Mesendoderm (in vitro differentiated cells): ENCODE results near the gene SLCO4A1.

Source experiments
- DNase-seq: peaks from one replicate; pipeline ENCODE4 v3.0.0; 2013
- H2AK5ac ChIP-seq: 2 replicates; pipeline ENCODE4 v1.6.1; 2013; ENCODE audit warnings: low read length, inconsistent platforms
- H2BK120ac ChIP-seq: 2 replicates; pipeline ENCODE4 v1.6.1; 2013; ENCODE audit warnings: low read depth, mild to moderate bottlenecking, low read length, moderate library complexity, mixed read lengths
- H2BK15ac ChIP-seq: replicated peaks from 2 replicates; pipeline ENCODE4 v1.6.1; 2013; ENCODE audit warnings: low read depth, mild to moderate bottlenecking, moderate library complexity
- H2BK5ac ChIP-seq: 2 replicates; pipeline ENCODE4 v1.6.1; 2013; ENCODE audit warnings: low read length, inconsistent platforms
- H3K18ac ChIP-seq: 2 replicates; pipeline ENCODE4 v1.6.1; 2013; ENCODE audit warnings: mild to moderate bottlenecking, low read length, mixed read lengths
- H3K23ac ChIP-seq: one replicate; pipeline ENCODE4 v1.6.1; 2013; ENCODE audit warnings: low read length
- H3K27ac ChIP-seq: 2 replicates; pipeline ENCODE4 v1.5.1; 2013; ENCODE audit warnings: low read depth, mild to moderate bottlenecking, inconsistent platforms, low read length, moderate library complexity
- H3K27me3 ChIP-seq: 2 replicates; pipeline ENCODE4 v1.6.1; 2013; ENCODE audit warnings: low read length, control low read depth, mild to moderate bottlenecking, inconsistent platforms; ENCODE audit not compliant: insufficient read depth, poor library complexity
- H3K36me3 ChIP-seq: 2 replicates; pipeline ENCODE4 v1.6.1; 2013; ENCODE audit warnings: low read length, inconsistent platforms; ENCODE audit not compliant: control insufficient read depth, insufficient read depth
- H3K4ac ChIP-seq: one replicate; pipeline ENCODE4 v1.6.1; 2013; ENCODE audit warnings: low read depth, mild to moderate bottlenecking, low read length, moderate library complexity
- H3K4me1 ChIP-seq: 2 replicates; pipeline ENCODE4 v1.6.1; 2013; ENCODE audit warnings: low read depth, low read length, inconsistent platforms; ENCODE audit not compliant: control insufficient read depth
- H3K4me2 ChIP-seq: 2 replicates; pipeline ENCODE4 v1.6.1; 2013; ENCODE audit warnings: low read length
- H3K4me3 ChIP-seq: 2 replicates; pipeline ENCODE4 v1.5.1; 2013; ENCODE audit warnings: mild to moderate bottlenecking, low read length
- H3K56ac ChIP-seq: one replicate; pipeline ENCODE4 v1.6.1; 2013; ENCODE audit warnings: low read length
- H3K79me1 ChIP-seq: 2 replicates; pipeline ENCODE4 v1.6.1; 2013; ENCODE audit warnings: low read length, inconsistent platforms
- H3K79me2 ChIP-seq: 2 replicates; pipeline ENCODE4 v1.6.1; 2013; ENCODE audit warnings: mild to moderate bottlenecking, low read length; ENCODE audit not compliant: control insufficient read depth, insufficient read depth
- H3K9ac ChIP-seq: 2 replicates; pipeline ENCODE4 v1.6.1; 2013; ENCODE audit warnings: low read length, inconsistent platforms
- H4K5ac ChIP-seq: one replicate; pipeline ENCODE4 v1.6.1; 2013; ENCODE audit warnings: low read length
- H4K8ac ChIP-seq: one replicate; pipeline ENCODE4 v1.6.1; 2013; ENCODE audit warnings: low read depth, mild to moderate bottlenecking, control low read depth, low read length, moderate library complexity
- WGBS: extraction: QIAGEN DNeasy Blood & Tissue Kit; methylation state at CpG from one replicate; pipeline ENCODE4 v1.1.7; 2013; ENCODE audit warnings: low lambda C conversion rate, missing lambda C conversion rate; ENCODE audit not compliant: insufficient coverage; ENCODE audit errors: extremely low coverage; 5-methylcytosine and 5-hydroxymethylcytosine counted together

SLCO4A1 gene

GRCh38 chr20:62648318-62648995, 6.2 kb downstream of the SLCO4A1 start:
- no CpG with 5 or more reads among the region's 21 CpGs for WGBS
- Histone ChIP-seq H4K8ac (no peak overlapping the region), H3K79me2 (no peaks in the 10 kb centered on the region), H3K36me3 (no peaks in the 10 kb centered on the region), H3K79me1 (no peaks in the 10 kb centered on the region), H3K4me2 (no peak overlapping the region), H4K5ac (no peak overlapping the region), H3K4me3 (no peak overlapping the region), H2AK5ac (no peak overlapping the region), H3K27me3 (peaks cover 1% of the 10 kb centered on the region), H3K23ac (no peak overlapping the region), H2BK120ac (no peak overlapping the region), H3K9ac (no peak overlapping the region), H3K56ac (no peak overlapping the region), H3K27ac (no peak overlapping the region), H2BK5ac (no peak overlapping the region), H2BK15ac (no peak overlapping the region), H3K4me1 (peaks cover 2% of the 10 kb centered on the region), H3K4ac (no peak overlapping the region), H3K18ac (no peak overlapping the region)
- no peak for DNase-seq

- Histone ChIP-seq H2AK5ac (no peak overlapping the region), H2BK15ac (no peak overlapping the region), H3K27ac (no peak overlapping the region), H3K4me1 (peaks cover 2% of the 10 kb centered on the region), H3K23ac (no peak overlapping the region), H3K36me3 (no peaks in the 10 kb centered on the region), H4K5ac (no peak overlapping the region), H3K79me2 (no peaks in the 10 kb centered on the region), H3K4ac (no peak overlapping the region), H3K56ac (no peak overlapping the region), H3K18ac (no peak overlapping the region), H4K8ac (no peak overlapping the region), H3K4me3 (no peak overlapping the region), H3K9ac (no peak overlapping the region), H3K4me2 (no peak overlapping the region), H3K79me1 (no peaks in the 10 kb centered on the region), H3K27me3 (no peaks in the 10 kb centered on the region), H2BK120ac (no peak overlapping the region), H2BK5ac (no peak overlapping the region)
- no peak for DNase-seq
- no CpG with 5 or more reads among the region's 6 CpGs for WGBS
Observed at GRCh38 chr20:62649140-62649539, 6.8 kb downstream of the SLCO4A1 start.

- Histone ChIP-seq H3K4ac (no peak overlapping the region), H3K9ac (no peak overlapping the region), H3K79me2 (no peaks in the 10 kb centered on the region), H3K36me3 (no peaks in the 10 kb centered on the region), H3K79me1 (no peaks in the 10 kb centered on the region), H2AK5ac (no peak overlapping the region), H4K8ac (no peak overlapping the region), H3K27ac (no peak overlapping the region), H2BK120ac (no peak overlapping the region), H3K4me2 (no peak overlapping the region), H4K5ac (no peak overlapping the region), H3K4me1 (peaks cover 2% of the 10 kb centered on the region), H2BK15ac (no peak overlapping the region), H3K27me3 (no peaks in the 10 kb centered on the region), H3K4me3 (no peak overlapping the region), H3K56ac (no peak overlapping the region), H2BK5ac (no peak overlapping the region), H3K23ac (no peak overlapping the region), H3K18ac (no peak overlapping the region)
- no peak for DNase-seq
- no CpG with 5 or more reads among the region's 24 CpGs for WGBS
Observed at GRCh38 chr20:62650551-62651284, 8.4 kb downstream of the SLCO4A1 start.

DNA sequence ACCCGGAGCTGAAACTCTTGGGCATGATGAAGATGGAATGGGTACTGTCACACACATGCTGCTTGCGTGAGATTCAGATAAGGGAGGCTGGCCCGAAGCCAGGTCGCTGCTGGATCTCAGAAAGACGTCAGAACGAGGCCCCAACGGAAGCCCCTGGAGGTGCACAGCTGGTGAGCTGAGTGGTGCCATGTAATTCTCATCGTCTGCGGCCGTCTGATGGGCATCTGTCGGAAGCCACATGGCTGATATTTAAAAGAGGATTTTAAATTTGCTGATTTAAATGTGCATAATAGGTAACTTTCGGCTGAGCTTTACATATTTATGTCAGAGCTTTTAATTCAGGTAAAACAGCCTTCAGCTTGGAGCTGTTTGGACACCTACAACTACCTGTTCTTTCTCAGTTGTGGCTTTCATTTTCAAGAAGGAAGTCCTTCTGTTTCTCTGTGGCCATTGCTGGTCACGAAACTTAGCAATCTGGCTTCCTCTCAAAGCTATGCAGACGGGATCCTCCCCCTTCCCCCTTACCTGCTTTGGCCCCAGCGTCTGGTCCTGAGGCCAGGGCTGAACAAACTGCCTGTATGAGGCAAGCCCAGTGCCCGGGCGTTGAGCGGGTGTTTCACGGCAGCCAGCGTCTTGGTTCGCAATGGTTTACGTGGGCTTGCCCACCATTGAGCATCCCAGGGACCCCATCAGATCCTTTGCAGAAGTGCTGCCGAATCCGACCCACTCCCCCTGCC, 9.2 kb downstream of the SLCO4A1 start:
- Histone ChIP-seq H4K8ac (no peak overlapping the region), H3K79me1 (no peaks in the 10 kb centered on the region), H2BK120ac (no peak overlapping the region), H2AK5ac (no peak overlapping the region), H3K27me3 (no peaks in the 10 kb centered on the region), H2BK5ac (no peak overlapping the region), H3K36me3 (no peaks in the 10 kb centered on the region), H3K4me1 (peaks cover 2% of the 10 kb centered on the region), H4K5ac (no peak overlapping the region), H3K4ac (no peak overlapping the region), H3K23ac (no peak overlapping the region), H3K27ac (no peak overlapping the region), H3K79me2 (no peaks in the 10 kb centered on the region), H3K18ac (no peak overlapping the region), H3K9ac (peak overlapping the region; percentile 38), H3K56ac (no peak overlapping the region), H3K4me2 (peak overlapping the region; percentile 26), H3K4me3 (no peak overlapping the region), H2BK15ac (no peak overlapping the region)
- WGBS, result no CpG with 5 or more reads among the region's 24 CpGs
- DNase-seq, result no peak

DNA sequence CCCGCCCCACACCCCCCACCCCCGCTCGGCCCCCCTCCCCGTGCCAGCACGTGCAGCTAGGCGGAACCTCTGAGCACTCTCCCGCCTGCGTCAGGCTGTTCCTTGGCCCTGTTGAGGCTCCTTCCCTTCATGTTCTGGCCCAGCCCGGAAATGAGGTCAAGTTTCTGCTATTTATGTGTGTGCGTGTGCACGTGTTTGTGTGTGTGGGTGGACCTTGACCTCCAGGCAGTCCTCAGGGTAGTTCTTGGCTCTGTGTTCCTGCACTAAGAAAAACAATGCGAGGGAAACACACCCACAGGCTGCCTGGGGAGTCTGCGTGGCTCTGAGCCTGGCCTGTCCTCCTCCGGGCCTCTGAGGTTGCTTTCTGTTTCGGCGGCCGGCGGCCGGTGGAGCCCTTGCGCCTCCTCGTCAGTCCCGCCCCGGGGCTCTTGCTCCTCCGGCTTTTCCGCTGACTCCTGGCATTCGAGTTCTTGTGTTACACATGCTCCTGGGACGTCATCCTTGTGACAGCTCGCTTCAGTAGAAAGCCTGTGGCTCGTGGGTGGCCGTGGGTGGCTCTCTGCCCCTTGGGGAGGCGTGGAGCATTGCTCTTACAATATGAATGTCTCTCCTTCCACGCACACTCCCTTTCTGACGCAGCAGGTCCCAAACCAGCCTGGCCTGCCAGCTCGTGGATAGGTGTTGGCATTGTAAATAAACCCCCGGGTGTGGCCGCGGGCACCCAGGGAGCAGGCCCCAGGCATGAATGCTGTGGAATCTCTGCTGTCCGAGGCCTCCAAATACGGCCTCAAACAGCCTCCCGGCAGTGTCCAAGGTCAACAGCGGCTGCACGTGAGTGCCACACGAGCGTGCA, 10.0 kb downstream of the SLCO4A1 start:
- Histone ChIP-seq H2BK15ac (no peak overlapping the region), H3K4me3 (no peak overlapping the region), H3K27ac (no peak overlapping the region), H3K18ac (no peak overlapping the region), H4K5ac (no peak overlapping the region), H3K79me2 (no peaks in the 10 kb centered on the region), H3K9ac (no peak overlapping the region), H3K79me1 (no peaks in the 10 kb centered on the region), H4K8ac (no peak overlapping the region), H3K27me3 (no peaks in the 10 kb centered on the region), H3K4me2 (no peak overlapping the region), H3K4me1 (peaks cover 2% of the 10 kb centered on the region), H2AK5ac (no peak overlapping the region), H3K56ac (peak overlapping the region; percentile 73), H2BK5ac (no peak overlapping the region), H3K23ac (no peak overlapping the region), H2BK120ac (no peak overlapping the region), H3K4ac (no peak overlapping the region), H3K36me3 (no peaks in the 10 kb centered on the region)
- no CpG with 5 or more reads among the region's 44 CpGs for WGBS
- peak; percentile 91 for DNase-seq
